CD4-positive, alpha-beta memory T cell (primary cell): ENCODE data around the gene HTR6. TPM values are rescaled to one million over a fixed set of nuclear protein-coding genes. Genes with fewer than 3 reads are reported as not detected.

Experiments used
- CTCF ChIA-PET: fragments of 350-600 bp; sonication (Branson Sonifier 250); formaldehyde crosslinking; loops from one replicate; lab custom pipeline; 2021; ENCODE audit warnings: inconsistent platforms; ENCODE audit not compliant: partially characterized antibody; lab: Charles Lee
- POLR2A ChIA-PET: fragments of 350-600 bp; sonication (Branson Sonifier 250); formaldehyde crosslinking; loops from one replicate; lab custom pipeline; 2021; ENCODE audit not compliant: partially characterized antibody; lab: Charles Lee
- DNase-seq, 5 donors: peaks; one replicate each; pipeline versions ENCODE4 v3.0.0 to v3.0.0-alpha.2; 2020 to 2022; ENCODE audit warnings: mixed read lengths in 1 of 5
- H3K27ac ChIP-seq: one replicate; pipeline ENCODE4 v1.7.0; 2013; ENCODE audit warnings: low read depth, low read length
- H3K27me3 ChIP-seq: 2 replicates; pipeline ENCODE4 v1.7.0; 2013; ENCODE audit warnings: mild to moderate bottlenecking, low read length, moderate library complexity; ENCODE audit not compliant: insufficient read depth
- H3K36me3 ChIP-seq: 2 replicates; pipeline ENCODE4 v1.7.0; 2013; ENCODE audit warnings: mild to moderate bottlenecking, low read length, moderate library complexity; ENCODE audit not compliant: insufficient read depth
- H3K4me1 ChIP-seq: 2 replicates; pipeline ENCODE4 v1.7.0; 2013; ENCODE audit warnings: mild to moderate bottlenecking, low read length, moderate library complexity; ENCODE audit not compliant: insufficient read depth
- H3K4me3 ChIP-seq, 2 donors: one replicate each; pipeline ENCODE4 v1.7.0; 2013; ENCODE audit warnings: low read length in 2 of 2, mild to moderate bottlenecking in 1 of 2
- H3K9me3 ChIP-seq, 2 donors: one replicate each; pipeline ENCODE4 v1.7.0; 2013; ENCODE audit warnings: low read length in 2 of 2, control low read depth in 1 of 2; ENCODE audit not compliant: control insufficient read depth in 1 of 2
- H3K27ac Mint-ChIP-seq, 7 donors: one replicate each; pipeline ENCODE4 v1.8.0; 2020 to 2021; ENCODE audit warnings: mixed read lengths in 7 of 7, mild to moderate bottlenecking in 6 of 7, inconsistent platforms in 3 of 7, moderate library complexity in 3 of 7
- H3K27me3 Mint-ChIP-seq, 2 donors: one replicate each; pipeline ENCODE4 v1.8.0; 2020 to 2021; ENCODE audit warnings: mixed read lengths in 2 of 2
- H3K36me3 Mint-ChIP-seq, 2 donors: one replicate each; pipeline ENCODE4 v1.8.0; 2020 to 2021; ENCODE audit warnings: mixed read lengths in 2 of 2, inconsistent platforms in 1 of 2, mild to moderate bottlenecking in 1 of 2
- H3K4me1 Mint-ChIP-seq, 4 donors: one replicate each; pipeline ENCODE4 v1.8.0; 2020 to 2021; ENCODE audit warnings: mixed read lengths in 4 of 4, mild to moderate bottlenecking in 1 of 4
- H3K4me3 Mint-ChIP-seq, 8 donors: one replicate each; pipeline ENCODE4 v1.8.0; 2020 to 2021; ENCODE audit warnings: mixed read lengths in 8 of 8, mild to moderate bottlenecking in 7 of 8, moderate library complexity in 6 of 8, inconsistent platforms in 3 of 8
- H3K9me3 Mint-ChIP-seq, 8 donors: one replicate each; pipeline ENCODE4 v1.8.0; 2020 to 2021; ENCODE audit warnings: mixed read lengths in 8 of 8, mild to moderate bottlenecking in 5 of 8, inconsistent platforms in 3 of 8, moderate library complexity in 1 of 8
- intact Hi-C: fragments of 100-400 bp; cut with micrococcal nuclease; formaldehyde crosslinking; loops from one replicate; pipeline ENCODE4 v1.15.1; 2023
- polyA plus RNA-seq, 2 donors: library from polyadenylated mRNA; unstranded; fragments of 300-500 nt; fragmentation: Illumina TruSeq; gene quantifications; one replicate each; pipeline ENCODE4 v1.2.3, GENCODE V29; 2021
- total RNA-seq, 2 experiments: library from RNA; stranded (reverse); gene quantifications; one replicate each; pipeline ENCODE4 v1.2.3, GENCODE V29; 2021

The HTR6 gene
- total and polyA plus RNA-seq, 4 experiments from 2014 or later, result 0.33 to 1.1 (median 0.44) TPM; not detected in 1

- Histone ChIP-seq H3K36me3 (no peaks in the 10 kb centered on the region), H3K27me3 (no peaks in the 10 kb centered on the region), H3K9me3 (no peaks in the 10 kb centered on the region), H3K27ac (peak within 1 kb of the TSS; percentile 60), H3K4me3 (peak within 1 kb of the TSS; percentile 36 to 67), H3K4me1 (peaks cover 25% of the 10 kb centered on the region)
- Mint-ChIP-seq H3K27ac (peak within 1 kb of the TSS; percentile 94 to 97 (median 96)), H3K27me3 (peaks cover 6 to 7% of the 10 kb centered on the region in 2 donors), H3K4me1 (peaks cover 19 to 43% (median 29%) of the 10 kb centered on the region in 4 donors), H3K4me3 (peak within 1 kb of the TSS; percentile 95 to 99 (median 97)), H3K36me3 (peaks cover 0 to 11% of the 10 kb centered on the region in 2 donors), H3K9me3 (no peaks in the 10 kb centered on the region)
- ChIA-PET POLR2A (interaction anchor here (0.7 to 4.0 kb wide), 11 partner anchors 15 to 392 kb away, joined by 3 to 45 read pairs (median 3); partner anchors contain the start of genes CAPZB, EMC1 and MRTO4), CTCF (interaction anchor here (2.1 kb wide), 1 partner anchor 10 kb away, joined by 6 read pairs; no protein-coding TSS in a partner anchor)
- intact Hi-C loops, result loop anchor here (1.0 to 2.0 kb wide), 2 partner anchors 37 to 47 kb away; a partner anchor contains a TSS
- peak; percentile 72 to 83 (median 79) for DNase-seq
Observed at GRCh38 chr1:19643602-19644394, 20.9 kb upstream of the HTR6 start, which contains the start of gene NBL1. TSS of gene NBL1 (plus strand) at chr1:19644311. CDS start at chr1:19655031, 10,720 bp downstream.

- peaks cover 25% of the 10 kb centered on the region for H3K4me1 ChIP-seq
- H3K36me3 ChIP-seq, result no peaks in the 10 kb centered on the region
- peaks cover 19 to 43% (median 29%) of the 10 kb centered on the region in 4 donors for H3K4me1 Mint-ChIP-seq
- CTCF ChIA-PET, result no interaction called here
- peaks cover 0 to 11% of the 10 kb centered on the region in 2 donors for H3K36me3 Mint-ChIP-seq
- no peaks in the 10 kb centered on the region for H3K27me3 ChIP-seq
- POLR2A ChIA-PET, result interaction anchor here (0.7 to 4.0 kb wide), 8 partner anchors 26 to 393 kb away, joined by 3 to 45 read pairs (median 4); partner anchors contain the start of genes CAPZB, EMC1 and MRTO4
- peak overlapping the region in 1 of 2 donors; percentile 67 for H3K4me3 ChIP-seq
- no peaks in the 10 kb centered on the region for H3K9me3 ChIP-seq
- H3K27me3 Mint-ChIP-seq, result peaks cover 5 to 6% of the 10 kb centered on the region in 2 donors
- peak overlapping the region in 1 of 8 donors; percentile 97 for H3K4me3 Mint-ChIP-seq
- peak overlapping the region in 1 of 7 donors; percentile 96 for H3K27ac Mint-ChIP-seq
- no peak for DNase-seq
- peak overlapping the region; percentile 37 for H3K27ac ChIP-seq
- intact Hi-C loops, result loop anchor here (1.0 to 2.0 kb wide), 2 partner anchors 38 to 48 kb away; a partner anchor contains a TSS
- H3K9me3 Mint-ChIP-seq, result no peaks in the 10 kb centered on the region
Observed at GRCh38 chr1:19644395-19644680, 20.3 kb upstream of the HTR6 start.

GRCh38 chr1:19644681-19645410, 19.8 kb upstream of the HTR6 start:
- intact Hi-C loops, result loop anchor here (1.0 to 2.0 kb wide), 2 partner anchors 38 to 49 kb away; a partner anchor contains a TSS
- H3K27ac Mint-ChIP-seq, result peak overlapping the region; percentile 94 to 97 (median 96)
- H3K36me3 Mint-ChIP-seq, result peaks cover 0 to 11% of the 10 kb centered on the region in 2 donors
- H3K9me3 ChIP-seq, result no peaks in the 10 kb centered on the region
- H3K36me3 ChIP-seq, result no peaks in the 10 kb centered on the region
- no peaks in the 10 kb centered on the region for H3K9me3 Mint-ChIP-seq
- H3K27ac ChIP-seq, result peak overlapping the region; percentile 37
- H3K4me3 ChIP-seq, result peak overlapping the region; percentile 36 to 67
- H3K4me1 ChIP-seq, result peaks cover 25% of the 10 kb centered on the region
- no peaks in the 10 kb centered on the region for H3K27me3 ChIP-seq
- H3K27me3 Mint-ChIP-seq, result peaks cover 5 to 6% of the 10 kb centered on the region in 2 donors
- POLR2A ChIA-PET, result interaction anchor here (0.8 to 4.0 kb wide), 6 partner anchors 39 to 176 kb away, joined by 3 to 45 read pairs (median 4); partner anchors contain the start of gene CAPZB
- H3K4me1 Mint-ChIP-seq, result peaks cover 19 to 45% (median 29%) of the 10 kb centered on the region in 4 donors
- CTCF ChIA-PET, result no interaction called here
- DNase-seq, result peak; percentile 42 to 66 (median 50)
- H3K4me3 Mint-ChIP-seq, result peak overlapping the region; percentile 95 to 99 (median 97)

GRCh38 chr1:19645411-19646251, 19.0 kb upstream of the HTR6 start:
- POLR2A ChIA-PET, result interaction anchor here (0.8 to 4.0 kb wide), 4 partner anchors 46 to 399 kb away, joined by 3 to 45 read pairs (median 6); a partner anchor contains a TSS
- peaks cover 0 to 13% of the 10 kb centered on the region in 2 donors for H3K36me3 Mint-ChIP-seq

GRCh38 chr1:19646377-19647319, 18.0 kb upstream of the HTR6 start:
- Mint-ChIP-seq H3K36me3 (peaks cover 0 to 13% of the 10 kb centered on the region in 2 donors), H3K9me3 (no peaks in the 10 kb centered on the region), H3K27me3 (peaks cover 5 to 6% of the 10 kb centered on the region in 2 donors), H3K4me3 (peak overlapping the region; percentile 24 to 95 (median 66)), H3K4me1 (peaks cover 21 to 61% (median 30%) of the 10 kb centered on the region in 4 donors), H3K27ac (peak overlapping the region; percentile 46 to 96 (median 73))
- POLR2A ChIA-PET, result interaction anchor here (0.8 to 4.0 kb wide), 5 partner anchors 46 to 400 kb away, joined by 3 to 45 read pairs (median 3); a partner anchor contains a TSS
- intact Hi-C loops, result no loop called here
- Histone ChIP-seq H3K27ac (no peak overlapping the region), H3K36me3 (no peaks in the 10 kb centered on the region), H3K4me1 (peaks cover 32% of the 10 kb centered on the region), H3K27me3 (no peaks in the 10 kb centered on the region), H3K4me3 (no peak overlapping the region), H3K9me3 (no peaks in the 10 kb centered on the region)
- CTCF ChIA-PET, result interaction anchor here (0.9 to 1.4 kb wide), 4 partner anchors 9 to 305 kb away, joined by 3 to 4 read pairs (median 3); no protein-coding TSS in a partner anchor
- peak in 1 of 5 donors; percentile 41 for DNase-seq

More at GRCh38 chr1:19645411-19646251, 19.0 kb upstream of the HTR6 start:
- Mint-ChIP-seq H3K9me3 (no peaks in the 10 kb centered on the region), H3K27me3 (peaks cover 5 to 6% of the 10 kb centered on the region in 2 donors), H3K4me1 (peaks cover 19 to 53% (median 29%) of the 10 kb centered on the region in 4 donors), H3K27ac (peak overlapping the region in 5 of 7 donors; percentile 42 to 96 (median 69)), H3K4me3 (peak overlapping the region; percentile 53 to 95 (median 66))
- Histone ChIP-seq H3K4me3 (peak overlapping the region in 1 of 2 donors; percentile 67), H3K27ac (no peak overlapping the region), H3K27me3 (no peaks in the 10 kb centered on the region), H3K36me3 (no peaks in the 10 kb centered on the region), H3K4me1 (peaks cover 26% of the 10 kb centered on the region), H3K9me3 (no peaks in the 10 kb centered on the region)
- CTCF ChIA-PET, result interaction anchor here (1.4 kb wide), 1 partner anchor 16 kb away, joined by 4 read pairs; no protein-coding TSS in a partner anchor
- peak in 1 of 5 donors; percentile 35 for DNase-seq
- intact Hi-C loops, result loop anchor here (2.0 kb wide), 1 partner anchor 39 kb away; no protein-coding TSS in a partner anchor
